Upper lobe of left lung (tissue), 6 donors: ENCODE data around the gene CEACAM19. TPM values are rescaled to one million over a fixed set of nuclear protein-coding genes. Genes with fewer than 3 reads are reported as not detected.

Experiments used
- ATAC-seq, 2 donors: fragments of 200-7000 bp; cut with Tn5 transposase; one replicate each; pipeline ENCODE4 v1.9.1; 2022; ENCODE audit warnings: mild to moderate bottlenecking in 2 of 2, moderate library complexity in 2 of 2; ENCODE audit not compliant: low FRiP score in 2 of 2
- DNase-seq, 2 donors: peaks; one replicate each; pipeline ENCODE4 v3.0.0-alpha.2; 2019 to 2020
- H3K27ac ChIP-seq, 4 donors: fragments of 200-600 bp; sonication (generic); one replicate each; pipeline ENCODE4 v1.5.1; 2016 to 2019
- H3K27me3 ChIP-seq, 4 donors: fragments of 200-600 bp; sonication (generic); one replicate each; pipeline ENCODE4 v1.5.1; 2017 to 2019
- H3K36me3 ChIP-seq, 4 donors: fragments of 200-600 bp; sonication (generic); one replicate each; pipeline ENCODE4 v1.5.1; 2016 to 2019
- H3K4me1 ChIP-seq, 4 donors: fragments of 200-600 bp; sonication (generic); one replicate each; pipeline ENCODE4 v1.5.1; 2018 to 2019
- H3K4me3 ChIP-seq, 4 donors: fragments of 200-600 bp; sonication (generic); one replicate each; pipeline ENCODE4 v1.5.1; 2017 to 2019; ENCODE audit warnings: mild to moderate bottlenecking in 2 of 4, moderate library complexity in 1 of 4
- H3K9me3 ChIP-seq, 4 donors: fragments of 200-600 bp; sonication (generic); one replicate each; pipeline ENCODE4 v1.5.1; 2018 to 2019
- EP300 ChIP-seq, 4 donors: sonication (generic); formaldehyde crosslinking; IDR thresholded peaks; one replicate each; pipeline ENCODE4 v1.5.1; 2017; ENCODE audit warnings: antibody characterized with exemption in 4 of 4, control low read depth in 2 of 4
- POLR2A ChIP-seq, 4 donors: fragments of 450-650 bp; IDR thresholded peaks; one replicate each; pipeline ENCODE4 v1.5.1; 2016 to 2017; ENCODE audit warnings: antibody characterized with exemption in 4 of 4, mild to moderate bottlenecking in 2 of 4
- POLR2AphosphoS5 ChIP-seq, 2 donors: sonication (generic); formaldehyde crosslinking; IDR thresholded peaks; one replicate each; pipeline ENCODE4 v1.5.1; 2017; ENCODE audit warnings: antibody characterized with exemption in 2 of 2
- WGBS, 2 donors: methylation state at CpG; one replicate each; pipeline ENCODE4 v1.1.5; 2017 to 2018; 5-methylcytosine and 5-hydroxymethylcytosine counted together
- total RNA-seq, 6 donors: library from RNA; depleted of rRNA in 4 of 6; stranded (reverse); fragments of >200 nt in 4 of 6; gene quantifications; one replicate each; pipeline versions ENCODE4 v1.1.0 to v1.2.1, GENCODE V29; 2016 to 2021
- TF ChIP-seq, protein P1 (sequence below), 6 experiments: fragments of 450-650 bp in 4 of 6; fragments of 200-600 bp in 2 of 6; sonication (generic) in 2 of 6; IDR thresholded peaks; one replicate each; pipeline ENCODE4 v1.5.1; 2016 to 2019; ENCODE audit warnings: antibody characterized with exemption in 6 of 6
- donor health status: DM: no; HTN: no; CAD: no; lungs with moderate emphysema.
- donor health status: DM: no; HTN: yes; CAD: no; lungs with severe emphysema.

CEACAM19 gene
- total RNA-seq, 6 donors from 2014 or later = 2.8 to 13.6 (median 7.2) TPM

DNA sequence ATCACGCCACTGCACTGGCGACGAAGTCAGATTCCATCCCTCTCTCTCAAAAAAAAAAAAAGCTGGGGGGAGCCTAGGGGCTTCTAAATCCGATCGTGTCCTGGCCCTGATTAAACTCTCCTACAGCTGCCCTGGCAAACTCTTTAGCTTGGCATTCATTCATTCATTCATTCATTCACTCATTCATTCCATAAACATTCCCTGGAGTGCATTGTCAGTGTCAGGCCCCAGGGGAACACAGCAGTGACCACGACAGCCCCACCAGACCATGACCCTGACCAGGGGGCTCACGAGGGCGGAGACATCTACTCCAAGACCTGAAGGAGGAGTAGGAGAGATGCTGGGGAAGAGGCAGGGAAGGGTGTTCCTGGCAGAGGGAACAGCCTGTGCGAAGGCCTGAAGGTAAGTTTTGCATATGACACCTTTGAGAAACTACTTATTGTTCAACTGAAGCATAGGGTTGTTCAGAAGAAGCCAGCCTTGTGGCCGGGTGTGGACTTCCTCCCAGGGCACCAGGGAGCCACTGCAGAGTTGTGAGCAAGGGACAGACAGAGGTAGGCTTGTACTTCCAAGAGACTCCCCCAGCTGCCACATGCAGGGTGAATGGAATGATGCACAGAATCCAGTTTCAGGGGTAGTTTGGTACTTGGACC lies 52.1 kb downstream of the CEACAM19 start:
- 69 to 71% methylated on average over 10 of the region's 10 CpGs for WGBS, 2 donors
- Histone ChIP-seq H3K4me1 (peaks cover 53 to 65% (median 62%) of the 10 kb centered on the region in 4 donors), H3K36me3 (no peaks in the 10 kb centered on the region), H3K9me3 (no peaks in the 10 kb centered on the region), H3K27ac (peak overlapping the region; percentile 24 to 77 (median 58)), H3K27me3 (no peaks in the 10 kb centered on the region), H3K4me3 (no peak overlapping the region)
- TF ChIP-seq POLR2A (IDR thresholded peaks at IDR 0.05) (no peak), EP300 (IDR thresholded peaks at IDR 0.05) (no peak), POLR2AphosphoS5 (IDR thresholded peaks at IDR 0.05) (no peak)
- TF ChIP-seq, protein P1, sequence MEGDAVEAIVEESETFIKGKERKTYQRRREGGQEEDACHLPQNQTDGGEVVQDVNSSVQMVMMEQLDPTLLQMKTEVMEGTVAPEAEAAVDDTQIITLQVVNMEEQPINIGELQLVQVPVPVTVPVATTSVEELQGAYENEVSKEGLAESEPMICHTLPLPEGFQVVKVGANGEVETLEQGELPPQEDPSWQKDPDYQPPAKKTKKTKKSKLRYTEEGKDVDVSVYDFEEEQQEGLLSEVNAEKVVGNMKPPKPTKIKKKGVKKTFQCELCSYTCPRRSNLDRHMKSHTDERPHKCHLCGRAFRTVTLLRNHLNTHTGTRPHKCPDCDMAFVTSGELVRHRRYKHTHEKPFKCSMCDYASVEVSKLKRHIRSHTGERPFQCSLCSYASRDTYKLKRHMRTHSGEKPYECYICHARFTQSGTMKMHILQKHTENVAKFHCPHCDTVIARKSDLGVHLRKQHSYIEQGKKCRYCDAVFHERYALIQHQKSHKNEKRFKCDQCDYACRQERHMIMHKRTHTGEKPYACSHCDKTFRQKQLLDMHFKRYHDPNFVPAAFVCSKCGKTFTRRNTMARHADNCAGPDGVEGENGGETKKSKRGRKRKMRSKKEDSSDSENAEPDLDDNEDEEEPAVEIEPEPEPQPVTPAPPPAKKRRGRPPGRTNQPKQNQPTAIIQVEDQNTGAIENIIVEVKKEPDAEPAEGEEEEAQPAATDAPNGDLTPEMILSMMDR (IDR thresholded peaks at IDR 0.05) = no peak
- ATAC-seq (peak; percentile 34 to 36), DNase-seq (no peak)

DNA sequence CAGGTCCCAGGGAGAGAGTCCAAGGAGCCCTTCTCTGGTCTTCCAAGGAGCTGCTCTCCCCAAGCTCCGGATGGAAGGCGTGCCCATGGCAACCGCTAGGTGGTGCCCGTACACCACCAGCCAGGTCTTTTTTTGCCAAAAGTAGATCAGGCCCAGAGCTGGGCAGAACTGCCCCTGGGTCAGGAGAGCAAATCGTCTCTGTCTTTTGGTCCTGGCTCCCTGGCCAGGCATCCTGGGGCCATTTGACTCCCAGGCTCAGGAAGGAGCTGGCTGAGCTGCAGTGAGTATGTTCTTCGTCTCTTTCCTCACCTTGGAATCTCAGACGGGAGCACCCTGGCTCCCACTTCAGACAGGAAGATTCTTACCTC lies 52.7 kb downstream of the CEACAM19 start:
- Histone ChIP-seq H3K27me3 (no peaks in the 10 kb centered on the region), H3K36me3 (no peaks in the 10 kb centered on the region), H3K4me1 (peaks cover 48 to 60% (median 57%) of the 10 kb centered on the region in 4 donors), H3K4me3 (no peak overlapping the region), H3K27ac (peak overlapping the region; percentile 25 to 77 (median 68)), H3K9me3 (no peaks in the 10 kb centered on the region)
- TF ChIP-seq, protein P1 (IDR thresholded peaks at IDR 0.05) = peak; percentile 95 to 98 (median 96)
- peak in 1 of 2 donors; percentile 13 for TF ChIP-seq POLR2AphosphoS5 (IDR thresholded peaks at IDR 0.05)
- no peak for TF ChIP-seq POLR2A (IDR thresholded peaks at IDR 0.05)
- TF ChIP-seq EP300 (IDR thresholded peaks at IDR 0.05) = no peak
- DNase-seq = peak; percentile 87 to 89
- ATAC-seq = peak; percentile 94 to 95
- WGBS, 2 donors = 17 to 19% methylated on average over 4 to 7 of the region's 7 CpGs

DNA sequence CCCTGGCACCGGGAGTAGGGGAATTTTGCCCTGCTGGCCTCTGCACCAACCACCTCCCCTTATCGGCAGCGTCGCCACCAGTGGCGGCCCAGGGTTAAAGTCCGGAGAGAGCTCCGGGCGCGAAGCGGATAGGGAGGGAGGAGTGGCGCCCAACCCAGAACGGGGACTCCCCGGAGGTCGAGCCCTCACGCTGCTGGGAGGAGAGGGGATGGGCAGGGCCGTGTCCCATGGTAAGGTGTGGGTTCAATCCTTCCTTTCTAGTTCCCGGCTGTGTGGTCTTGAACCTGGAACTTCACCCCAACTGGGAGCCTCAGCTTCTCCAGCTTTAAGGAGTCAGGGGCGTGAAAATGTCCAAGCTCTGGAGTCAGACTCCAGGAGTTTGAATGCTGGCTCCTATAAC lies 54.0 kb downstream of the CEACAM19 start:
- Histone ChIP-seq H3K27ac (peak overlapping the region; percentile 35 to 77 (median 56)), H3K4me1 (peaks cover 42 to 54% (median 51%) of the 10 kb centered on the region in 4 donors), H3K27me3 (no peaks in the 10 kb centered on the region), H3K4me3 (peak overlapping the region in 1 of 4 donors; percentile 3), H3K36me3 (no peaks in the 10 kb centered on the region), H3K9me3 (no peaks in the 10 kb centered on the region)
- ATAC-seq = peak; percentile 32 to 44
- peak in 1 of 2 donors; percentile 41 for TF ChIP-seq POLR2AphosphoS5 (IDR thresholded peaks at IDR 0.05)
- no peak for TF ChIP-seq POLR2A (IDR thresholded peaks at IDR 0.05)
- peak in 1 of 4 donors; percentile 73 for TF ChIP-seq EP300 (IDR thresholded peaks at IDR 0.05)
- TF ChIP-seq, protein P1 (IDR thresholded peaks at IDR 0.05) = no peak
- peak; percentile 78 to 79 for DNase-seq
- 18 to 28% methylated on average over 11 to 13 of the region's 18 CpGs for WGBS, 2 donors

DNA sequence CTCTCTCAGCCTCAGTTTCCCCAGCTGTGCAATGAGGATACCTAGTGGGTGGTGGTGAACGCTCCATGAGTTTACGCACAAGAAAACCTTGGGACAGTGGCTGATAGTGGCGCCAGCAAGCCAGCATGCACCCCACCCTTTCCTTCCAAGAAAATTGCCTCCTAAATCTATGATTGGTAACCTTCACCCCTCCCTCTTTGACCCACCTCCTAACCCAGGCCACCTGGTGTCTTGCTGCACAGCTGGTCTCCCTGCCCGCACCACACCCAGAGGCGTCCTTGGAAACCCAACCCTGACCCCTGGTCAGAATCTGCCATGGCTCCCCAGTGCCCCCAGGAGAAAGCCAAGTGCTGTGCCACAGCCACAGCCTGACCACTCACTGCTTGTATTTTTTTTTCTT lies 54.4 kb downstream of the CEACAM19 start:
- DNase-seq = no peak
- ATAC-seq = no peak
- Histone ChIP-seq H3K4me1 (peaks cover 42 to 54% (median 49%) of the 10 kb centered on the region in 4 donors), H3K27me3 (no peaks in the 10 kb centered on the region), H3K36me3 (no peaks in the 10 kb centered on the region), H3K4me3 (peak overlapping the region in 1 of 4 donors; percentile 3), H3K9me3 (no peaks in the 10 kb centered on the region), H3K27ac (peak overlapping the region in 3 of 4 donors; percentile 35 to 77 (median 76))
- 60 to 77% methylated on average over 5 of the region's 5 CpGs for WGBS, 2 donors
- no peak for TF ChIP-seq EP300 (IDR thresholded peaks at IDR 0.05)
- TF ChIP-seq, protein P1 (IDR thresholded peaks at IDR 0.05) = no peak
- TF ChIP-seq POLR2A (IDR thresholded peaks at IDR 0.05) = no peak
